Measurements from ENCODE around the gene FANCE. TPM values are rescaled to one million over a fixed set of nuclear protein-coding genes. Genes with fewer than 3 reads are reported as not detected.

The FANCE gene
- total RNA-seq, 1 donor from 2014 or later, result 7.8 TPM

GRCh38 chr6:35468181-35468979, 16.2 kb downstream of the FANCE start, which contains the start of gene RPL10A:
TSS of gene RPL10A (plus strand) at chr6:35468401. CDS start at chr6:35468435, 34 bp downstream.
- H3K4me1 Mint-ChIP-seq (ENCODE audit: unreplicated experiment), result peaks cover 39% of the 10 kb centered on the region
- peak within 1 kb of the TSS; percentile 98 for H3K27ac Mint-ChIP-seq (ENCODE audit: unreplicated experiment)
- peak within 1 kb of the TSS; percentile 98 for H3K4me3 Mint-ChIP-seq (ENCODE audit: unreplicated experiment)
- peak; percentile 97 for DNase-seq (ENCODE audit: extremely low spot score, unreplicated experiment)
- H3K36me3 Mint-ChIP-seq (ENCODE audit: unreplicated experiment), result peaks cover 24% of the 10 kb centered on the region
- no peaks in the 10 kb centered on the region for H3K9me3 Mint-ChIP-seq (ENCODE audit: unreplicated experiment)
- TF ChIP-seq CTCF (IDR thresholded peaks at IDR 0.05), result peak; percentile 98
- no peaks in the 10 kb centered on the region for H3K27me3 Mint-ChIP-seq (ENCODE audit: unreplicated experiment)

- H3K27me3 Mint-ChIP-seq (ENCODE audit: unreplicated experiment), result no peaks in the 10 kb centered on the region
- peaks cover 20% of the 10 kb centered on the region for H3K36me3 Mint-ChIP-seq (ENCODE audit: unreplicated experiment)
- H3K4me3 Mint-ChIP-seq (ENCODE audit: unreplicated experiment), result peak overlapping the region; percentile 98
- no peak for TF ChIP-seq CTCF (IDR thresholded peaks at IDR 0.05)
- DNase-seq (ENCODE audit: extremely low spot score, unreplicated experiment), result no peak
- no peaks in the 10 kb centered on the region for H3K9me3 Mint-ChIP-seq (ENCODE audit: unreplicated experiment)
- peak overlapping the region; percentile 98 for H3K27ac Mint-ChIP-seq (ENCODE audit: unreplicated experiment)
- peaks cover 39% of the 10 kb centered on the region for H3K4me1 Mint-ChIP-seq (ENCODE audit: unreplicated experiment)
These were observed 17.0 kb downstream of the FANCE start for GRCh38 chr6:35468980-35469750.

- no peaks in the 10 kb centered on the region for H3K9me3 Mint-ChIP-seq (ENCODE audit: unreplicated experiment)
- H3K4me1 Mint-ChIP-seq (ENCODE audit: unreplicated experiment), result peaks cover 39% of the 10 kb centered on the region
- peaks cover 22% of the 10 kb centered on the region for H3K36me3 Mint-ChIP-seq (ENCODE audit: unreplicated experiment)
- no peak for DNase-seq (ENCODE audit: extremely low spot score, unreplicated experiment)
- peak overlapping the region; percentile 98 for H3K27ac Mint-ChIP-seq (ENCODE audit: unreplicated experiment)
- H3K4me3 Mint-ChIP-seq (ENCODE audit: unreplicated experiment), result peak overlapping the region; percentile 98
- no peaks in the 10 kb centered on the region for H3K27me3 Mint-ChIP-seq (ENCODE audit: unreplicated experiment)
- no peak for TF ChIP-seq CTCF (IDR thresholded peaks at IDR 0.05)
These were observed 17.9 kb downstream of the FANCE start for GRCh38 chr6:35469751-35470662.

- Mint-ChIP-seq H3K27me3 (ENCODE audit: unreplicated experiment) (no peaks in the 10 kb centered on the region), H3K27ac (ENCODE audit: unreplicated experiment) (peak overlapping the region; percentile 98), H3K9me3 (ENCODE audit: unreplicated experiment) (no peaks in the 10 kb centered on the region), H3K4me3 (ENCODE audit: unreplicated experiment) (peak overlapping the region; percentile 98), H3K36me3 (ENCODE audit: unreplicated experiment) (peaks cover 22% of the 10 kb centered on the region), H3K4me1 (ENCODE audit: unreplicated experiment) (peaks cover 39% of the 10 kb centered on the region)
- DNase-seq (ENCODE audit: extremely low spot score, unreplicated experiment), result no peak
- no peak for TF ChIP-seq CTCF (IDR thresholded peaks at IDR 0.05)
These were observed 18.6 kb downstream of the FANCE start for GRCh38 chr6:35470663-35471120.
